ENCODE data around the gene PHC2.

PHC2 gene

DNA sequence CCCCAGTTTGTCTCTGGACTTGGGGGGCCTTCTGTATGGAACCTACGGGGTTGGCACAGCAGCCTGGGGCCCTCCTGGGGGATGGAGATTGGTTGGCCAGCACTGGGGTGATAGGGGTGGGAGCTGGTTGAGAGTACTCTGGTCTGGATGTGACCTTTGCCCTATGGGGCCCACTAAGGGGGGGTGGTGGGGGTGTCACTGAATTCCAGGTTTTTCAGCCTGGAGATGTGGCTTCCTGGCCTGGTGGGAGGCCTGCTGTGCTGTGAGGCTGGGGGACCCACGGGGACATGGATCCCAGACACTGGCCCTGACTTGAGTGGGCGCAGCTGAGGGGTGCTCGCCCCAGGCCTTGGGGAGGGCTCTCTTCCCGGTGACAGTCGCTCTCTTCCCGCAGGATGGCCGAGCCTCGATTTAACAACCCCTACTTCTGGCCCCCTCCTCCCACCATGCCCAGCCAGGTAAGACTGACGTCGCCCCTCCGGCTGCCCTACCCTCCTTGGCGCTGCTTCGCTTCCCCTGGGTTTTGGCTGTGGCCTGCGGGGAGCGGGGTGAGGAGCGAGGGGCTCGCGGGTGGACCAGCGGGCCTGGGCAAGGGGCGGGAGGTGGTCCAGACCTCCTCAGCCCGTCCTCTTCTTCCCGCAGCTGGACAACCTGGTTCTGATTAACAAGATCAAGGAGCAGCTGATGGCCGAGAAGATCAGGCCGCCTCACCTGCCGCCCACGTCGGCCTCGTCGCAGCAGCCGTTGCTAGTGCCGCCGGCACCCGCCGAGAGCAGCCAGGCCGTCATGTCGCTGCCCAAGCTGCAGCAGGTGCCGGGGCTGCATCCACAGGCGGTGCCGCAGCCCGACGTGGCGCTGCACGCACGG is 155.0 kb downstream of the PHC2 start:
- DNase-seq: no peak

DNA sequence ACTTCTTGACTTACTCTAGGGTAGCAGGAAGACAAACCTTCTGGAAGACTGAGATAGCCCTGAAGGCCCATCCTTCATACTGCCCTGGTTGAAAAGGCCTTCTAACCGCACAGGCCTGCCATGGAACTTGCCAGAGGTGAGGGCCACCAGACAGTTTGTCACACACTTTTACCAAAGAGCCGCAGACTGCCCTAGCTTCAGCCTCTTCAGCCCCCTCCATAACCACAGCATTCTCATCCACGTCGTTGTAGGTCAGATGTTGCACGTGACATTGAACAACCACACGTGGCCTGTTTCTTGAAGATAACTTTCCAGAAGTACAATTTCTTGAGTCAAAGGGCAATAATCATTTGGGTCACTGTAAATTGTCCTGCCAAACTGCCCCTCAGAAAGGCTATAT is 155.7 kb downstream of the PHC2 start:
- no peak for DNase-seq

DNA sequence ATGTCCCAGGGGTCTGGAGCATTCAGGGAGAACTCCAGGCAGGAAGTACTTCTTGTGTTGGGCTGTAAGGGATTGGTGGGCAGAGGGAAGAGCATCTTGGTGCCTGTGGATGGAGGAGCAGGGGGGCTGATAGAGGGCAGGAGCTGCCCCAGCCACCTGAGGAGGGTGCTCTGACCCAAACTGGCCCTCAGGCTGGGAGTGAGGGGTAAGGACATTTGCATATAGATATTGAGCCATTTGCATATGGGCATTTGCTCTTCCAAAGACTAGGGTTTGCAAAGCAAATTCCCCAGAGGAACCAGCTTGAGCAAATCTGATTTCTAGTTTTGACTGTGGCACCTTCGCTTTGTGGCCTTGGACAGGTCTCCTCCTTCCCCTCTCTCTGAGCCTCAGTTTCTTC is 156.4 kb downstream of the PHC2 start:
- no peak for DNase-seq

DNA sequence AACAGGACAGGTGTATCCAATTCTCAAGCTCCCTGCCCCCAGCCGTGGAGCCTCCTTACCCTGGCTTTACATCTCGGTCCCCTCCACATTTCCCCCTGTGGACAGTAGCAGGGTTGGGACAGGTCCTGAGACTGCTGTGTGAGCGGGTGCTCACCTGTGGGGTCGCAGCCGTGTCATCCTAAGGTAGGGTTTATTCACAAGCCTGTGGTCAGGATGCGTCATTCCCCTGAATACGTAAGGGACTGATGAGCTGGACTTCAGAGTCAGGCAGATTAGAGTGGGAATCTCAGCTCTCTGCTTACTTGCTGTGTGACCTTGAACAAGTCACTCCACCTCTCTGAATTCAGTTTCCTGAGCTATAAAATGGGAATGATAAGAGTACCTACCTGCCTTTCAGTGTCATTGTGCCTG is 156.9 kb downstream of the PHC2 start:
- no peak for DNase-seq
